Occipital lobe (tissue), 2 donors: ENCODE measurements around the gene GNG2. TPM values are rescaled to one million over a fixed set of nuclear protein-coding genes. Genes with fewer than 3 reads are reported as not detected.
"Not testable (repeated sequence)": the region's sequence is repeated elsewhere in the genome, so short reads cannot be mapped to it uniquely, and the experiment has no call there.

Source experiments
- DNase-seq: peaks from one replicate; lab custom pipeline; 2025; lab: John Stamatoyannopoulos, UW
- total RNA-seq: library from RNA; depleted of rRNA; stranded (reverse); fragments of >200 nt; gene quantifications from one replicate; pipeline ENCODE4 v1.2.3, GENCODE V29; 2014

GNG2 gene
- total RNA-seq, 1 donor from 2014 or later, result 317 TPM

DNA sequence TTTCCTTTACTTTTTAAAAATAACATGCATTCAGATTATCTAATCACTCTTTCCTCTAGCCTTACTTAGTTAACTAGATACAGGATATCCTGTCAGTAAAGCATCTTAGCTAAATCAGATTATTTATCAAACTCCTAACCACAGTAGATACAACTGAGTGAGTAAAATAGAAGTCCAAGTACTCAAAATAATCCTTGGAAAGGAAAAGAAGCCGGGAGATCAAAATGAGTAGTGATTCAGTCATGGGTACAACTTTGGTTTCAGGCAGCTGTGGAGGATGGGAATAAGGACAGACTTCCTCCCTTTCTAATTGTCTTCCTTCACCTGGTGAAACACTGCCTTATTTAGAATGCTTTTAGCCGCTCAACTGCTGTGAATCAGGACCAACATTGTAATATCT lies 29.4 kb downstream of the GNG2 start:
- DNase-seq, result no peak

DNA sequence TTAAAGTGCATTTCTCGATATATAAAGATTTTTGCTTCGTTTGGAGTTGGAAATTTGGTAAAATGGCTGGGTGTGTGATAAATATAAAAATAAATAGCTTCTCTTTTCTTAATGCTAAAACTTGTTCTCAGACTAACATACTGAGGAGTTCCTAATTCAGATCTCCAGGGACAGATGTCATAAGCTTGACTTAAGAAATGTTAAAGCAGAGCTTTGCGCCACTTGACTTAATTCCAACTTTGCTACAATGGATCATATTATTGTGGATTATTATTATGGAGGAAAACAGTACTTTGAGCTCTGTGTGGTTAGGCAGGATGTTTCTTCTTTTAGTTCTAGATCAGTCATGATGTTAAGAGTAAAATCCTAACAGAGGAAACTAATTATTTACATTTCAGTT lies 33.8 kb downstream of the GNG2 start:
- DNase-seq, result no peak

DNA sequence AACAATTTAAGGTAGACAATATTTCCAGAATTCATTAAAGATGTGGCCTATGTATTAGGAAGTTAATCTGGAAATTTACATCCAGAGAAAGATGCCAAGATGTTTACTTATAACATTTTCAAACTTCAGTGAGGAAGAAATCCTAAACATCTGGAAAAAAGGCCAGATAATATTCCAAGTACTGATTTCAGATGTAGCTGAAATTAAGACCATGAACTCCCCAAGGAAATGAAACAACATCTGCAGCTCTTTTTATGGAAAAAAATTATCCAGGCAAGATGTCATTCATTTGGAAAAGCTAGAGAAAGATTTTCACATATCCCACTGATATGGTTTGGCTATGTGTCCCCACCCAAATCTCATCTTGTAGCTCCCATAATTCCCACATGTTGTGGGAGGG lies 35.0 kb downstream of the GNG2 start:
- no peak for DNase-seq

DNA sequence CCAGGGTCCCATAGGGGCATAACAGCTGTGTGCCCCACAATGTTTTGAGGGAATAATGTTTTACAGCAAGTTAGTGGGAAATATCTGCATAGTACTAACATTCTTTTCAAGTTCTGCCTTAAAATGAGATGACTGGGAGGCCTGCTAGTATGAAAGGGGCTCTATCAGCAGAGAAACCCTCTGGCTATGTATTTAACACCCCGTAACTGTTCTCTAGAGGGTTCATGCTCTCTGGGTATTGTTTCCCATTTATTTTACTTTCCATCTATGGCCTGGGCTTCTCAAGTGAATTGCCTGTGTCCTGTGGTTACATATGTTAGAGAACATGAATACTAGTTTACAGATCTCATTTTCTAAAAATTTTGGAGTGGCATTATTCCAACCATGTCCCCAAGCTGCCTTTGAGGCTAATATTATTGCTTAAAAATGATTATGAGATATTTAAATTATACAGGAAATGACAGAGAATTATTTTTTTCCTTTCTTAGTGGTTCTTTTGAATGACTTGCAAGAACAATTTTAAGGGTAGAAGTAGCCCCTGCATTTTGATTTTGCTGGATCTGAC lies 37.5 kb downstream of the GNG2 start:
- no peak for DNase-seq

DNA sequence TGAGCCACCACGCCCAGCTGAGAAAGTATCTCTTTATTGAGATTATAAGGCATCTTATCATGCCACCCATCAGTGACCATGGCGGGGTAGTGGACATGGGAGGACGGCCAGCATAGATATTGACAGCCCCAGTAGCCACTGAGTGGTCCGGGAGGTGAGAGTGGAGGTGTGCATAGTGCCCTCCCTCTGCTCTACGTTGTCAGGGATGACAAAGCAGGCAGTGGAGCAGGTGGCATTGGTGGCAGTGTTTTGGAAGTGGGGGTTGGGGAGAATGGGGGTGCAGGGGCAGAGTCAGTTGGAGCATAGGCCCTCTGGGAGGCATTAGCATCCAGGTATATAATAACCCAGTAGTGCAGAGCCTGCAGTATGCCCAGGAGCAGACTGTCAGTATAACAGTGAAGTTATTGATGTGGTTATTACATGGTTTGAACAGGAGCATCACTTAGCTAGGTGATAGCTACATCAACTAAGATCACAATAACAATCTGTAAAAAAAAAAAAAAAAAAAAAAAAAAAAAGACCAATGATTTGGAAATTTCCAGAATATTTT lies 41.1 kb downstream of the GNG2 start:
- DNase-seq, result no peak

DNA sequence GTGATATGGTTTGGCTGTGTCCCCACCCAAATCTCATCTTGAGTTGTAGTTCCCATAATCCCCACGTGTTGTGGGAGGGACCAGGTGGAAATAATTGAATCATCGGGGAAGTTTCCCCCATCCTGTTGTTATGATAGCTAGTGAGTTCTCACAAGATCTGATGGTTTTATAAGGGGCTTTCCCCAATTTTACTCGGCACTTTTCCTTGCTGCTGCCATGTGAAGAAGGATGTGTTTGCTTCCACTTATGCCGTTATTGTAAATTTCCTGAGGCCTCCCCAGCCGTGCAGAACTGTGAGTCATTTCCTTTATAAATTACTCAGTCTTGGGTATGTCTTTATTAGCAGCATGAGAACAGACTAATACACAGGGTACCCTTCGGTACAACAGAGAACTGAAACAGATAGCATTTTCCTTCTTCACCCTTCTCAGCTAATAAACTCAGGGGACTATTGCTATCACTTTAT lies 45.3 kb downstream of the GNG2 start:
- not testable (repeated sequence) for DNase-seq

DNA sequence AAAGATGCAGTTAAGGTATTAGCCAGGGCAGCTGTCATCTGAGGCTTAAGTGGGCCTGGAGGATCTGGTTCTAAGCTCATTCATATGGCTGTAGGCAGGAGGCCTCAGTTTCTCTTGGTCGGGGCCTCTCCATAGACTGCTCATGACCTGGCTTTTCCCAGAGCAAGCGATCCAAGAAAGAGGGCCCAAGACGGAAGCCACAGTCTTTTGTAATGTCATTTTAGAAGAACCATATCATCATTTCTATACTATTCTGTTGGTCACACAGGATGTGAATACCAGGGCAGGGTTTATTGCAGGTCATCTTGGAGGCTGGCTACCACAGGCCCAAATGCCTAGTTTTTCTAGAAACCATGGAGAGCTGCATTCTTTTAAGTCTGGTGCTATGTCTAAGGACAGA lies 47.7 kb downstream of the GNG2 start:
- DNase-seq, result no peak

DNA sequence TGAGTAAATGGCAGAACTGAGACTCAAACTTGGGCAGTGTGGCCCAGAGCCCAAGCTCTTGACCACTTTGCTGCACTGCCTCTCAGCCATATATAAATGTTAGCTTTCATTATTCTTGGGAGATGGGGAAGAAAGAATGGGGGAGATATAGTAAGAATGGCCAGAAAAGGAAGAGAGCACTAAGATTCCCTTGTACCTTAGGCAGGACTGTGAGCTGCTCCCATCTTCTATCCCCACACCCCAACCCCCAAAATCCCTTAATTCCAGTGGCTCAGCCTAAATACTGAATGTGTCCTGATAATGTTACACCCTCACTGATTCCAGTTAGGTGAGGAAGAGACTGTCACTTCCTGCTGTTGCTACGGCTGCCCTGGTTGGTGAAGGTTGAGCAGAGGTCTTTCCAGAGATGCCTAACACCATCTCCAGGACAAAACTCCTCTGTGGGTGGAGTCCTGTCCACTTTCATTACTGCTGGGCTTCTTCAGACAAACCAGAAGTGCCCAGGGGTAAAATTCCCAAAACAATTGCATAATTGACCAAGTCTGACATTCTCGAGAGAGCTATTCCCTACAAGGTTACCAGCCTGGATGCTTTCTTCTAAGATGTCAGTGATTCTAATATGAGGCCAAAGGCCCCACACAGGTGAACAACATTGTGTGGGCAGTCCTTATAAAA lies 51.8 kb downstream of the GNG2 start:
- DNase-seq, result no peak

DNA sequence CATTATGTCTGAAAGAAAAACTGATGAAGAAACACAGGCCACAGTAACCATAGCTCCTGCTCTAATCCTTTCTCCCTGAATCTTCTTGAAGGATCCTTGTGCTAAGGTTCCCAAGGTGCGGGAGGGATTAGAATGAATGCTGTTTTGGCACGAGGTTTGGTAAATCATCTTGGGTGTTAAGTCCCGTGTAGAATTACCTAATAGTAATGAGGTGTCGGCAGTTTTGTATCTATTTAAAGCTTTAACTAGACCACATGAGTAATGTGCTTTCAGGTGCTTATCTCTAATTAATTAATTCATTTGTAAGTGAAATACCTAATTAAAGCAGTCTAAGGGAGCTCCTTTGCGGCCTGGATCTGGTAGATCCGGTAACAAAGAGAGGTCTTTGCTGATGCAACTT lies 53.9 kb downstream of the GNG2 start:
- no peak for DNase-seq

DNA sequence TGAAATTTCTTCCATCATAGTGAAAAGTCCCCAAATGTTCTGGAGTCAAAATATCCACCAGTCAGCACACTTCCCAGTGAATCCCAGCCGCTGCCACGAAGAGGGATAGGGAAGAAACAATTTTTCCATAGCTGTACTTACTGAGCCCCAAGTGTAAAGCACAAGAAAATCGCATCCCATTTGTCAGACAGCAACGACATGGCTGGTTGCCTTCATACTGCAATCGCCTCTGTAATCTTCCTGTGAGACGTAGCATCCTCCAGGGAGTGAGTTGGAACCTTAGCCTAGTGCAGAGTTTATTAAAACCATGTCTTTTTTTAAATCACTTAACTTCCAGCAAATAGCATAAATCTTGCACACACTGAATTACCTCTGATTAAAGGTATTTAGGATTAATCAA lies 56.8 kb downstream of the GNG2 start:
- no peak for DNase-seq

DNA sequence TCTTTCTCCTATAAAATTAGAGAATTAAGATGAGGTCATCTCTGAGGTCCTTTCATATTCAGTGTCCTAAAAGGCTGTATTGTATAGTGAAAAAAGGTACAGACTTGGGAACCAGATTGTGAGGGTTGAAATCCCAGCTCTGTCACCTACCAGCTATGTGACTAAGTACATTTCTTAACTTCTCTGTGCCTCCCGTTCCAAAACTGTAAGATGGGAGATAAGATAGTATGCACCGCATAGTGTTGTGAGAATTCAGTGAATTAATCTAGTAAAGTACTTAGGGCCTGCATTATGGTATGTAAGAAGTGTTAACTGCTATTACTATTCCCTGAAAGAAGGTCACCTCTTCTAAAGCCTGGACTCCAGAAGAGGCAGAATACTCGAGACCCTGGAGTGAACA lies 60.6 kb downstream of the GNG2 start:
- no peak for DNase-seq

DNA sequence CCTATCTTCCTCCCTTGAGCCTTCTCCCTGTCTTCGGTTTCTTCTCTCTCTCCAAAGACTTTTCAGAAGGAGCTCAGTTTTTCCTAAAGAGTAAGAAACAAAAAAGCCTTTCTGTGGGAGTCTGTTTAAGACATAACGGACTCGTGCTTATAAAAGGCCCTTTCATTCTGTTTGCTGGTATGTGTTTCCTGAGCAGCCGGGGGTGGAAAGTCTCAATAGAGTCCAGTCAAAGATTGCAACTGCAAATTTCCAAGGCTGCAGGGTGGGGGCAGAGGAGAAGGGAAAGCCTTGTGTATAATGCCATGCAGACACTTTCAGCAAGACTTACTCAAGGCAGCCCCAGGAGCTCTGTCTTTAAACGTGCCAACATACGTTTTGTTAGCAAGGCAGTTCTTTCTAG lies 62.2 kb downstream of the GNG2 start:
- no peak for DNase-seq

DNA sequence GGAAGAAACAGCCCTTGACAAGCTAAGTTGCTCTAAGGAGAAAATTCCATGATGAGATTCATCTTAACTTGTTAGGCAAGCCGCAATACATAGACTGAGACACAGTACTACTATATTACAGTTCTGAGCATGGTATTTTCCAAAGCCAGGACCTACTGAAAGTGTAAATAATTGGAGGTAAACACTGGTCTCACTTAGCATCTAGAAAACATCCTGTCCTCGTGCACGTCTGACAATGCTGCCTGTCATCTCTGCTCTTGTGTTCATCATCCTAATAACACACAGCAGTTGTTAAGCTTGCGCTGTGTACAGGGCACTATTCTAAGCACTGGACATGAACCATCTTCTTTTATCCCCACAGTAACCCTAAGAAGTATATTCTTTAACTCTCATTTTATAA lies 64.2 kb downstream of the GNG2 start:
- DNase-seq, result no peak

DNA sequence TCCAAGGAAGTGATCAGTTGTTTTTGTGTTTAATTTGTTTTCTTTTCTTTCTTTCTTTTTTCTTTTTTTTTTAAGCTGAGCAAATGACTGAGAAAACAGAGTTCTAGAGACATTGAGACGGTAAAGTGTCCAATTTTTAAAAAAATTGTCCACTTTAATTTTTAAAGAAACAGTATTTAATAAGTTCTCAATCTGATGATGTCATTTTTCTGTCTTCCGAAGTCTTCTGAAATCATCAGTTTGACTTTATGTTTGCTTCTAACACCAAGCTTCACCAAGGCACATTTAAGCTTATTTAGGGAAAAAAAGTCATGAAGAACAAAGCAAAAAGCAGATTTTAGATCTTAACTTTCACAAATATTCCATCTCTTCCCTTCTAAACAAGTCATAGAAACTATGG lies 65.6 kb downstream of the GNG2 start:
- DNase-seq, result no peak

DNA sequence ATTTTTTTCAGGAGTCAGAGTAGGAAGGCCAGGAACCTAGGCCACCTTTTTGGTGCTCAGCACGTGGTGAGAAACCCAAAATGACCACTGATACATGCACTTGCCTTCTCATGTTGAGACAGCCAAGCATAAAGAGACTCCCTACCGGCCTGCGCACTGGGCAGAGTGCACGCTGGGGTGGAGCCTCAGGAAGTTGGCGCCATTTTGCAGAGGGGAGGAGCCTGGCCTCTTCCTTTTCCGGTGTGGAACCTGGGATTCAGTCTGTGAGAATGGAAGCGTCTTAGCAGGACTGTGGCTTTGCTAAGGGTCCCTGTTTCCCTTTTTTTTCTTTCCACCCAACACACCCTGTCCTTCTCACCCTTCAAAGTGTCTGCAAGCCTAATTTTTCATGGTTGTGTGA lies 66.0 kb downstream of the GNG2 start:
- no peak for DNase-seq

DNA sequence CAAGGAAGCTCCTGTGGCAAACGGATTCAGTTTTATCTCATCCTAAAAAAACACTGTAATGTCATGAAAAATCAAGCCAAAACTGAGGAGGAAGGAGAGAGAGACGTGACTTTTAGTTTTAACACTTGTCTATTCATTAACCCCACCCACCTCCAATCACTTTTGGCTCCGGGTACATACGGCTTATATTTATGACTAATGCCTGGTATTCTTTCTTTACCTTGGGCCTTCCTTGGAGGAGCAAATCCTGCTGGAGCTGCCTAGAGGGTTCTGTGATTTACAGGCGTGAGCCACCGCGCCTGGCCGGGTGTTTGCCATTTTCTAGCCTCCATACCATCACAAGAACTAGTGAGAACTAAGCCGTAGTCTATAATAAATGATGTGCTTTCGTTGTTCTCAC lies 68.2 kb downstream of the GNG2 start:
- no peak for DNase-seq

DNA sequence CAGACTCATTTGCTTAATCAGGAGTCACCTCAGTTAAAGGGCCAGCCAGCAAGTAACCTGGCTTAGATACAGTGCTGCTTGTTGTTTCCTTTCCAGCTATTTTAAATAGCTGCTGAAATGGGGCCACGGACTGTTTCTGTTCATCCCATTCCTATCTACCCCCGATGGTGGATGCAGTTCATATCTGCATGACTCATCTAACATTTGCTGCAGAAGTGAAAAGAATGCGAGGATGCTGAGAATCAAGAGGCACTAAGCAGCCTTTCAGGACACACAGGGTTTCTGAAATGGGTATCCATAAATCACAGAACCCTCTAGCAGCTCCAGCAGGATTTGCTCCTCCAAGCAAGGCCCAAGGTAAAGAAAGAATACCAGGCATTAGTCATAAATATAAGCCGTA lies 68.8 kb downstream of the GNG2 start:
- no peak for DNase-seq

DNA sequence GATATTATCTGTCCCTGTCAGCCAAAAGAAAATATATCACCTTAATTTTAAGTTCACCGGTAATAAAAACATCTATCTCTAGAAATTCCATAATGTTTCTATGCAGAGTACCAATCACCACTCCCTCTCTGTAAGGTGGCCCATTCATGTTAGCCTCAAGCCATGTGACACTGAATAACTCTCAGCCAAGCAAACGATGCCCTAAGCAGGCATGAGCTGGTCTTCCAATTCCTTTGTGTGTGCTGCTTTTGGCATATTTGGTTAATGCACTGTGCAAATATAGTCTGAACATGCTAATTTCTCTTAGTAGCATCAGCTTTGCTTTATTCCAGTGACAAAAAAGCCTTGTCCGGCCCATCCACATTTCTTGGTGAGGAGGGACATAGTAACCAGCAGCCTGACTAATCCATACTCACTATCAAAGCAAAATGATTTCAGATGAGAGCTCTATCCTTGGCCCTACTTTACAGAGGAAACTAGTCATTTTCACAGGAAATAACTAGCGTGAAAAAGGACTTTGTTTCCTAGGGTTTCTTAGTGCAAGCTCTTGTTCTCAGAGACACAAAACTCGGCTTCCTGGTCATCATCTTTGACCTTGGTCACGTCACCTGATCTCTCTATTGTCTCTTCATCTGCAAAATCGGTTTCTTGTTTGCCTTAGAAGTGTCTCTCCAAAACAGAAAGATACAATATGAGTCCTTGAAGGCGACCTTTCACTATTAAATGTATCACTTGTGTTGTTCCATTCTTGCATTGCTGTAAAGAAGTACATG lies 69.7 kb downstream of the GNG2 start:
- DNase-seq, result no peak

DNA sequence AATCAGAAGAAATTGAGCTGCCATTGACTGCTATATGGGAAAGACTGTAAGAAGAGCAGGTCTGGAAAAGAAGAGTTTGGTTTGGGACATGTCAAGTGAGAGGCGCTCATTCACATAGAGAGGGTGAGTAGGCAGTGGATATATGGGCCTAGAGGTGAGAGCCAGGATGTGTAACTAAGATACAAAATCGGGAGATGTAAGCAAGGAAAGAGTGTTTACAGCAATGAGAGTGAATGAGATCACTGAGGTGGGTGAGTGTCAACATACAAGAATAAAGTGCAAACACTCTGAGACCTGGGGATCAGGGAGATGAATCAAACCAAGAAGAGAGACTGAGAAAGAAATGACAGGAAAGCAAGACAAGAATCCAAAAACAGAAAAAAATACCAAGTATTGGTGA lies 70.9 kb downstream of the GNG2 start:
- no peak for DNase-seq

DNA sequence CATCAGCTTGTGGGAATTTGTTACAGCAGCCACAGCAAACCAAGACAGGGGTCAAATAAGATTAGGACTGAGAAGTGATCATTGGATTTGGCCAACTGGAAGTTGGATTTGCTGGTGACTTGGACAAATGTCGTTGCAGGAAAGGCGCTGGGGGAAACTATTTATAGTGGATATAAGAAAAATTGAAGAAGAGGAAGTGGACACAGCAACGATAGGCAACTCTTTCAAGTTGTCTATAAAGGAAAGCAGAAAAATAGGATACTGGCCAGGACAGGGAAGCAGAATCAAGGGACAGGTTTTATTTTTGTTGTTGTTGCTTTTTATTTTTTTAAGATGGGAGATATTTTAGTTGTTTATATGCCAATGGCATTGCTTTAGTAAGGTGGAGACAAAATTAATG lies 72.8 kb downstream of the GNG2 start:
- DNase-seq, result no peak

DNA sequence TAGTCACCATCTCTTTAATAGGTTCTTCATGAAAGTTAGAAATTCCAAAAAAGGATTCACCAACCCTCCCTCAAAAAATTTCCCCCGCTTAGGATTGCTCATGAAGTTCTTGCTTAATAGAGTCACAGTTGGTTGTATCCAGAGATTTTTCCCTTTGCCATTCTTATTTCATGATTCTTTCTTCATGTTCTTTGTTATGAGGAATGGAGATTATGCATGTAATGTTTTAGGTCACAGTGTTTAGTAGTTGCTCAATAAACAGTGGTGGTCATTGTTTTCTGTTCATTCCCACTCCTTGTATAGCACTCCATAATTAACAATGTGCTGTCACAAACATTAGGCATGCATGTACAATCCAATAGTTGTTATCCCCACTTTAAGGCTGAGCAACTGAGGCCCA lies 77.7 kb downstream of the GNG2 start:
- DNase-seq, result no peak

DNA sequence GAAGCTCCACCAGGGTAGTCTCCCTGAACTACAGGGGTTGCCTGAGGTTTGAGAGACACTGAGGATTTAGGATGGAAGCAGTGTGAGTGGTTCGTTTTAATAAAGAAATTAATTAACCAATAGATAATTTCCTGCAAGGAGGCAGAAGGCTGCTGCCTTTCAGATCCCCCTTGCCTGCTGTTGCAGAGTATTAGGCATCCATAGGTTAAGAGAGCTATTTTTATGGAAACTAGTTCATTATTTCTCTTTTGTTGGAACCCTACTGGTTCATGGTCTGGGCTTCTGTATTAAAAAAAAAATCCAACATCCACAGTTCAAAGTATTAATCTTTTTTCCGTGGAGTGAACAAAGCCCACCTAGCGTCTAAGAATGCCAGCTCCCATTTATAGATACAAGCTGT lies 78.4 kb downstream of the GNG2 start:
- DNase-seq, result no peak

DNA sequence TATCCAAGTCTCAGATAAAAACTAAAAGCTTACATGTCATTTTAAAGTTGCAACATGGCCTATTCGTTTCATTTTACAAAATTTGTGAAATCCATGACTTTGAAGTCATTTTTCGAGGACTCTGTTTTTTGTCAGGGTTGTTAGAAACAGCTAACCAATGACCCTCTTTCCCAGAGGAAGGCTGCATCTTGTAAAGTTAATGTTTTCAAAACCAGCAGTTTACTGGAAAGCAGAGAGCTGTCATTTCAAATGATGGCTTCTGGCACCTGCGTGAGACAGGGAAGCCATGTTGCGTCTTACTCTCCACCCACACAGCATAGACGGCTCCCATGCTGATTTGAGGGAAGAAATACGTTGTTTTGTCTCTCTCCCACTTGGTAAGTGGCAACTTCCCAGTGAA lies 78.8 kb downstream of the GNG2 start:
- no peak for DNase-seq
